Neural cell (in vitro differentiated cells): ENCODE results near the gene AGO4. TPM values are rescaled to one million over a fixed set of nuclear protein-coding genes. Genes with fewer than 3 reads are reported as not detected.
"Not testable (repeated sequence)": the region's sequence is repeated elsewhere in the genome, so short reads cannot be mapped to it uniquely, and the experiment has no call there.

Experiments
- H2AFZ ChIP-seq: fragments of 200-600, 300-800 bp; sonication (generic), shearing (Covaris generic); 2 replicates; pipeline ENCODE4 v1.6.0; 2014; ENCODE audit warnings: low read depth, mild to moderate bottlenecking, antibody characterized with exemption, low read length, moderate library complexity
- H3F3A ChIP-seq: fragments of 200-600 bp; shearing (Covaris generic); 2 replicates; pipeline ENCODE4 v1.6.1; 2016; ENCODE audit warnings: mild to moderate bottlenecking, moderate library complexity, mixed read lengths, antibody characterized with exemption, low read length; ENCODE audit not compliant: insufficient read depth, poor library complexity, severe bottlenecking
- H3K27ac ChIP-seq: fragments of 200-600, 300-800 bp; sonication (generic), shearing (Covaris generic); 2 replicates; pipeline ENCODE4 v1.5.1; 2014; ENCODE audit warnings: mild to moderate bottlenecking, low read length, moderate library complexity
- H3K27me3 ChIP-seq: fragments of 300-800, 200-600 bp; sonication (generic), shearing (Covaris generic); 2 replicates; pipeline ENCODE4 v1.6.0; 2014; ENCODE audit warnings: mild to moderate bottlenecking, low read depth, low read length, moderate library complexity; ENCODE audit not compliant: insufficient read depth
- H3K36me3 ChIP-seq: fragments of 300-800, 200-600 bp; sonication (generic), shearing (Covaris generic); 2 replicates; pipeline ENCODE4 v1.5.1; 2014; ENCODE audit warnings: mild to moderate bottlenecking, antibody characterized with exemption, low read length, moderate library complexity; ENCODE audit not compliant: insufficient read depth
- H3K4me2 ChIP-seq: fragments of 300-800, 200-600 bp; sonication (generic), shearing (Covaris generic); 2 replicates; pipeline ENCODE4 v1.6.0; 2014; ENCODE audit warnings: mild to moderate bottlenecking, low read length
- H3K4me3 ChIP-seq: fragments of 300-800, 200-600 bp; sonication (generic), shearing (Covaris generic); 2 replicates; pipeline ENCODE4 v1.5.1; 2014; ENCODE audit warnings: mild to moderate bottlenecking, low read length, moderate library complexity
- H3K79me2 ChIP-seq: fragments of 200-600 bp; shearing (Covaris generic); replicated peaks from 2 replicates; pipeline ENCODE4 v1.6.0; 2014; ENCODE audit warnings: mild to moderate bottlenecking, low read length, moderate library complexity; ENCODE audit not compliant: insufficient read depth
- H3K9ac ChIP-seq: fragments of 300-800, 200-600 bp; sonication (generic), shearing (Covaris generic); 2 replicates; pipeline ENCODE4 v1.6.1; 2016; ENCODE audit warnings: mild to moderate bottlenecking, low read length, mixed read lengths
- H3K9me2 ChIP-seq: fragments of 200-600 bp; shearing (Covaris generic); 2 replicates; pipeline ENCODE4 v1.6.1; 2016; ENCODE audit warnings: mild to moderate bottlenecking, low read length, mixed read lengths; ENCODE audit not compliant: insufficient read depth
- H3K9me3 ChIP-seq: fragments of 200-600, 300-800 bp; sonication (generic), shearing (Covaris generic); 2 replicates; pipeline ENCODE4 v1.6.1; 2016; ENCODE audit warnings: mild to moderate bottlenecking, mixed run types, low read length, moderate library complexity, mixed read lengths
- H4K20me1 ChIP-seq: fragments of 200-600 bp; shearing (Covaris generic); 2 replicates; pipeline ENCODE4 v1.6.1; 2016; ENCODE audit warnings: mild to moderate bottlenecking, mixed run types; ENCODE audit not compliant: insufficient read depth
- CTCF ChIP-seq: fragments of 450-650 bp; IDR thresholded peaks from 2 replicates; pipeline ENCODE4 v1.5.1; 2014; ENCODE audit warnings: antibody characterized with exemption, mild to moderate bottlenecking, moderate library complexity; ENCODE audit not compliant: poor library complexity, severe bottlenecking
- EP300 ChIP-seq: fragments of 450-650 bp; conservative IDR thresholded peaks from 2 replicates; pipeline ENCODE4 v1.6.1; 2014; ENCODE audit warnings: antibody characterized with exemption, mild to moderate bottlenecking, moderate library complexity; ENCODE audit not compliant: poor library complexity, severe bottlenecking
- EZH2 ChIP-seq: fragments of 200-600, 300-800 bp; shearing (Covaris generic), sonication (generic); IDR thresholded peaks from 2 replicates; pipeline ENCODE4 v1.6.1; 2014; ENCODE audit warnings: antibody characterized with exemption, low read length, borderline replicate concordance, mild to moderate bottlenecking; ENCODE audit not compliant: insufficient read depth, poor library complexity, severe bottlenecking
- MXI1 ChIP-seq: fragments of 450-650 bp; conservative IDR thresholded peaks from 2 replicates; pipeline ENCODE4 v1.6.1; 2014; ENCODE audit warnings: antibody characterized with exemption, mild to moderate bottlenecking; ENCODE audit not compliant: poor library complexity, severe bottlenecking
- POLR2AphosphoS5 ChIP-seq: IDR thresholded peaks from 2 replicates; pipeline ENCODE4 v1.6.1; 2012
- RAD21 ChIP-seq: fragments of 450-650 bp; conservative IDR thresholded peaks from 2 replicates; pipeline ENCODE4 v1.6.1; 2014; ENCODE audit warnings: antibody characterized with exemption, mild to moderate bottlenecking, moderate library complexity
- REST ChIP-seq: IDR thresholded peaks from 2 replicates; pipeline ENCODE4 v1.6.1; 2012; ENCODE audit warnings: borderline replicate concordance
- SMC3 ChIP-seq: fragments of 450-650 bp; conservative IDR thresholded peaks from 2 replicates; pipeline ENCODE4 v1.6.1; 2014; ENCODE audit warnings: antibody characterized with exemption, mild to moderate bottlenecking, moderate library complexity; ENCODE audit not compliant: poor library complexity
- TAF1 ChIP-seq: IDR thresholded peaks from 2 replicates; pipeline ENCODE4 v1.6.1; 2012; ENCODE audit warnings: low read depth
- polyA plus RNA-seq: library from polyadenylated mRNA; depleted of rRNA; stranded (reverse); fragments of >200 nt; gene quantifications from 2 replicates; pipeline ENCODE4 v1.2.3, GENCODE V29; 2014

Gene AGO4
- polyA plus RNA-seq, 1 donor from 2014 or later: 51.9 TPM

DNA sequence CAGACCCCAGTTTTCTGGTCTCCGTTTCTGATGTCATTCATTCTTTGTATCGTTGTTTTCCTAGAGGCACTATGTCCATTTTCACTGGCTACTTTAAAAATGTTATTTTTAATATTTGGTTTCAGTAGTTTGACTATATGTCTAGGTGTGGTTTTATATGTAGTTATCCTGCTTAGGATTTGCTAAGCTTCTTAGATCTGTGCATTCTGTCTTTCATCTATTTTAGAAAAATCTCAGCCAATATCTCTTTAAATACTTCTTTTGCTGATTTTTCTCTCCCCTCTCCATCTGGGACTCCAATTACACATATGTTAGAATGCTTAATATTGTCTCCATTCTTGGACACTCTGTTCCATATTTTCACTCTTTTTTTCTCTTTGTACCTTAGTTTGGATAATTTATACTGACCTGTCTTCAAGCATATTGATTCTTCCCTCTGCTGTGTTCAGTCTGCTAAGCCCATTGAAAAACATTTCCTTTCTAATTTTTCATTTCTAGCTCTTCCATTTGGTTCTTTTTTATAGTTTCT, 24.7 kb upstream of the AGO4 start:
- Histone ChIP-seq H2AFZ (no peak overlapping the region), H3K36me3 (no peaks in the 10 kb centered on the region), H3F3A (no peaks in the 10 kb centered on the region), H4K20me1 (no peaks in the 10 kb centered on the region), H3K9me2 (no peaks in the 10 kb centered on the region), H3K4me2 (no peak overlapping the region), H3K79me2 (no peaks in the 10 kb centered on the region), H3K4me3 (no peak overlapping the region), H3K9me3 (no peaks in the 10 kb centered on the region), H3K27ac (no peak overlapping the region), H3K9ac (no peak overlapping the region), H3K27me3 (no peaks in the 10 kb centered on the region)
- TF ChIP-seq POLR2AphosphoS5 (no peak), SMC3 (no peak), RAD21 (no peak), CTCF (no peak), EP300 (no peak), TAF1 (no peak), REST (no peak), MXI1 (no peak), EZH2 (no peak)

DNA sequence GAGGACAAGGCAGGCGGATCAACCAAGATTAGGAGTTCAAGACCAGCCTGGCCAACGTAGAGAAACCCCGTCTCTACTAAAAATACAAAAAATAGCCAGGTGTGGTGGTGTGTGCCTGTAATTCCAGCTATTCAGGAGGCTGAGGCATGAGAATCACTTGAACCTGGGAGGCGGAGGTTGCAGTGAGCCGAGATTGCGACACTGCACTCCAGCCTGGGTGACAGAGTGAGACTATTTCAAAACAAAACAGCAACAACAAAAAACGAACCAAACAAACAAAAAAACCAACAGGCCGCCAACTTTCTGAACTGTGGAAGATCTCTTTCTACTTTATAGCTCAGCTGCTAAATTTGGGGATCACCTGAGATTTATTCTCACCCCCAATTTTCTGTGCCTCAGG, 23.5 kb upstream of the AGO4 start:
- H3K36me3 ChIP-seq: not testable (repeated sequence)

DNA sequence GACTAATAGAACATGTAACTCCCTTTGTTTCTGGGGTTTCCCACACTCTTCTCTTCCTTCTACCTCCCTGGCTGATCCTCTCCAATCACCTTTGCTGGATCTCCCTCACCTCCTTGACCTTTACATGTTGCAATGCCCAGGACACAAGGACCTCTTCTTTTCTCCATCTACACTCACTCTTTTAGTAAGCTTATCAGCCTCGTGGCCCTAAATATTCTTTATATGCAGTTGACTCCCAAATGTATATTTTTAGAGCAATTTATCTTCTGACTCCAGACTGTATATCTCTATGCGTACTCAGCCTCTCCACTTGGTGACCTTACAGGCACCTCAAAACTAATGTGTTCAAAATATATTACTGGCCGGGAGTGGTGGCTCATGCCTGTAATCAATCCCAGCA, 19.7 kb upstream of the AGO4 start:
- Histone ChIP-seq H2AFZ (no peak overlapping the region), H3K4me3 (no peak overlapping the region), H4K20me1 (no peaks in the 10 kb centered on the region), H3K9me2 (no peaks in the 10 kb centered on the region), H3K79me2 (no peaks in the 10 kb centered on the region), H3K9me3 (no peaks in the 10 kb centered on the region), H3F3A (no peaks in the 10 kb centered on the region), H3K27ac (no peak overlapping the region), H3K9ac (no peak overlapping the region), H3K27me3 (no peaks in the 10 kb centered on the region), H3K4me2 (no peak overlapping the region), H3K36me3 (no peaks in the 10 kb centered on the region)
- no peak for TF ChIP-seq RAD21
- TF ChIP-seq POLR2AphosphoS5: no peak
- no peak for TF ChIP-seq CTCF
- no peak for TF ChIP-seq EP300
- no peak for TF ChIP-seq MXI1
- no peak for TF ChIP-seq TAF1
- no peak for TF ChIP-seq REST
- no peak for TF ChIP-seq SMC3
- no peak for TF ChIP-seq EZH2

More for the DNA sequence above, 23.5 kb upstream of the AGO4 start:
- not testable (repeated sequence) for H4K20me1 ChIP-seq, H3K79me2 ChIP-seq, H3K4me3 ChIP-seq, H3K9me2 ChIP-seq, H3F3A ChIP-seq, H3K9me3 ChIP-seq, H3K9ac ChIP-seq, H2AFZ ChIP-seq, H3K4me2 ChIP-seq, H3K27me3 ChIP-seq, H3K27ac ChIP-seq
